HCT116 (cell line): ENCODE results near the gene CXCR2. TPM values are rescaled to one million over a fixed set of nuclear protein-coding genes. Genes with fewer than 3 reads are reported as not detected.

Experiments used
- ATAC-seq: fragments of 200-7000 bp; cut with Tn5 transposase; 2 replicates; pipeline ENCODE4 v1.9.1; 2020; ENCODE audit warnings: mild to moderate bottlenecking, moderate library complexity
- BruUV-seq: library from RNA; stranded (reverse); fragments of 400-500 nt; replicated peaks from 2 replicates; lab custom pipeline; 2021; lab: Mats Ljungman, UMichigan
- CTCF ChIA-PET: fragments of 300-600 bp; sonication (Branson Sonifier 250); formaldehyde crosslinking; loops from one replicate; lab custom pipeline; 2021; ENCODE audit warnings: antibody characterized with exemption; lab: Charles Lee
- POLR2A ChIA-PET: fragments of 300-600, 350-600 bp; sonication (Branson Sonifier 250); formaldehyde crosslinking; loops from one replicate; lab custom pipeline; 2021; ENCODE audit warnings: antibody characterized with exemption; lab: Charles Lee
- RAD21 ChIA-PET, 2 experiments: fragments of 300-600 bp; sonication (Branson Sonifier 250); formaldehyde crosslinking; loops; one replicate each; lab custom pipeline; 2023; ENCODE audit warnings: low total read pairs in 2 of 2; ENCODE audit not compliant: uncharacterized antibody in 2 of 2, unreplicated experiment in 2 of 2, low non-redundant PET in 1 of 2; lab: Charles Lee
- DNase-seq: peaks from one replicate; pipeline ENCODE4 v3.0.0-alpha.2; 2010; ENCODE audit warnings: low read depth, low spot score
- H2AFZ ChIP-seq: fragments of 200-600 bp; shearing (Covaris generic), sonication (generic); 2 replicates; pipeline ENCODE4 v1.6.1; 2017; ENCODE audit warnings: low read depth, mixed run types, mixed read lengths, antibody characterized with exemption, low read length; ENCODE audit not compliant: poor library complexity, severe bottlenecking
- H3K27ac ChIP-seq: 2 replicates; pipeline ENCODE4 v1.5.1; 2012; ENCODE audit warnings: low read depth, low read length
- H3K27me3 ChIP-seq: fragments of 200-600 bp; sonication (generic); 2 replicates; pipeline ENCODE4 v1.6.1; 2016; ENCODE audit warnings: mixed run types, low read length, mixed read lengths; ENCODE audit not compliant: insufficient read depth
- H3K36me3 ChIP-seq, 2 experiments: fragments of 200-500 bp in 1 of 2; fragments of 200-600 bp in 1 of 2; sonication (Bioruptor generic) in 1 of 2; sonication (generic) in 1 of 2; 2 replicates each; pipeline versions ENCODE4 v1.5.1 to v1.6.1; 2014 to 2016; ENCODE audit warnings: low read length in 2 of 2, inconsistent platforms in 1 of 2, mixed read lengths in 1 of 2, mixed run types in 1 of 2; ENCODE audit not compliant: insufficient read depth in 2 of 2, control insufficient read depth in 1 of 2
- H3K4me1 ChIP-seq, 2 experiments: fragments of 200-600 bp in 1 of 2; sonication (generic) in 1 of 2; 2 replicates each; pipeline versions ENCODE4 v1.5.1 to v1.6.1; 2012 to 2017; ENCODE audit warnings: low read length in 2 of 2, inconsistent platforms in 1 of 2, mild to moderate bottlenecking in 1 of 2, mixed read lengths in 1 of 2, mixed run types in 1 of 2, moderate library complexity in 1 of 2; ENCODE audit not compliant: insufficient read depth in 2 of 2, control insufficient read depth in 1 of 2
- H3K4me2 ChIP-seq: fragments of 200-600 bp; sonication (generic); 2 replicates; pipeline ENCODE4 v1.6.1; 2017; ENCODE audit warnings: mixed run types, low read length, mixed read lengths
- H3K4me3 ChIP-seq, 2 experiments: fragments of 200-600 bp in 1 of 2; sonication (generic) in 1 of 2; replicated peaks in 1 of 2; 2 replicates each; pipeline ENCODE4 v1.5.1; 2011 to 2016; ENCODE audit warnings: low read length in 2 of 2, control low read depth in 1 of 2, low read depth in 1 of 2, mild to moderate bottlenecking in 1 of 2, mixed read lengths in 1 of 2, mixed run types in 1 of 2
- H3K79me2 ChIP-seq: fragments of 200-600 bp; sonication (generic); 2 replicates; pipeline ENCODE4 v1.6.1; 2017; ENCODE audit warnings: mild to moderate bottlenecking, mixed run types, low read length, moderate library complexity, mixed read lengths; ENCODE audit not compliant: insufficient read depth
- H3K9ac ChIP-seq: fragments of 200-600 bp; sonication (generic); 2 replicates; pipeline ENCODE4 v1.6.1; 2016; ENCODE audit warnings: low read length, mixed read lengths
- H3K9me2 ChIP-seq: fragments of 200-600 bp; sonication (generic), shearing (Covaris generic); 2 replicates; pipeline ENCODE4 v1.6.1; 2017; ENCODE audit warnings: mixed run types, mild to moderate bottlenecking, moderate library complexity; ENCODE audit not compliant: insufficient read depth
- H3K9me3 ChIP-seq, 2 experiments: fragments of 200-500 bp in 1 of 2; fragments of 200-600 bp in 1 of 2; sonication (Bioruptor generic) in 1 of 2; sonication (generic) in 1 of 2; 2 replicates each; pipeline ENCODE4 v1.6.1; 2014 to 2017; ENCODE audit warnings: low read length in 2 of 2, mixed read lengths in 2 of 2, inconsistent platforms in 1 of 2, low read depth in 1 of 2, mild to moderate bottlenecking in 1 of 2, mixed run types in 1 of 2, moderate library complexity in 1 of 2; ENCODE audit not compliant: control insufficient read depth in 1 of 2, insufficient read depth in 1 of 2
- H4K20me1 ChIP-seq: fragments of 200-600 bp; sonication (generic), shearing (Covaris generic); 2 replicates; pipeline ENCODE4 v1.6.1; 2017; ENCODE audit warnings: mixed run types, mild to moderate bottlenecking, moderate library complexity; ENCODE audit not compliant: insufficient read depth
- CEBPB ChIP-seq: IDR thresholded peaks from 2 replicates; pipeline ENCODE4 v1.6.1; 2012; ENCODE audit warnings: low read depth
- ELF1 ChIP-seq: IDR thresholded peaks from 2 replicates; pipeline ENCODE4 v1.6.1; 2012; ENCODE audit warnings: low read depth, borderline replicate concordance
- EZH2 ChIP-seq: fragments of 200-600 bp; sonication (generic); IDR thresholded peaks from 2 replicates; pipeline ENCODE4 v1.6.1; 2017; ENCODE audit warnings: antibody characterized with exemption, mixed run types
- FOSL1 ChIP-seq: IDR thresholded peaks from 2 replicates; pipeline ENCODE4 v1.6.1; 2012; ENCODE audit warnings: low read depth
- SIN3A ChIP-seq: IDR thresholded peaks from 2 replicates; pipeline ENCODE4 v1.6.1; 2012; ENCODE audit warnings: low read depth
- SP1 ChIP-seq: IDR thresholded peaks from 2 replicates; pipeline ENCODE4 v1.6.1; 2012; ENCODE audit warnings: low read depth
- SRF ChIP-seq: IDR thresholded peaks from 2 replicates; pipeline ENCODE4 v1.6.1; 2012; ENCODE audit warnings: low read depth
- TCF7L2 ChIP-seq: IDR thresholded peaks from 2 replicates; pipeline ENCODE4 v1.7.0; 2011; ENCODE audit warnings: borderline replicate concordance, inconsistent platforms; ENCODE audit not compliant: insufficient read depth, insufficient read length; ENCODE audit errors: extremely low read depth
- intact Hi-C: fragments of 100-400 bp; cut with micrococcal nuclease; formaldehyde crosslinking; loops from 2 replicates; pipeline ENCODE4 v1.10.0; 2022
- total RNA-seq: library from RNA; stranded (reverse); gene quantifications from one replicate; pipeline ENCODE4 v1.2.1, GENCODE V29; 2021; ENCODE audit not compliant: unreplicated experiment

CXCR2 gene
- total RNA-seq, 1 experiment from 2014 or later = 0.15 TPM

DNA sequence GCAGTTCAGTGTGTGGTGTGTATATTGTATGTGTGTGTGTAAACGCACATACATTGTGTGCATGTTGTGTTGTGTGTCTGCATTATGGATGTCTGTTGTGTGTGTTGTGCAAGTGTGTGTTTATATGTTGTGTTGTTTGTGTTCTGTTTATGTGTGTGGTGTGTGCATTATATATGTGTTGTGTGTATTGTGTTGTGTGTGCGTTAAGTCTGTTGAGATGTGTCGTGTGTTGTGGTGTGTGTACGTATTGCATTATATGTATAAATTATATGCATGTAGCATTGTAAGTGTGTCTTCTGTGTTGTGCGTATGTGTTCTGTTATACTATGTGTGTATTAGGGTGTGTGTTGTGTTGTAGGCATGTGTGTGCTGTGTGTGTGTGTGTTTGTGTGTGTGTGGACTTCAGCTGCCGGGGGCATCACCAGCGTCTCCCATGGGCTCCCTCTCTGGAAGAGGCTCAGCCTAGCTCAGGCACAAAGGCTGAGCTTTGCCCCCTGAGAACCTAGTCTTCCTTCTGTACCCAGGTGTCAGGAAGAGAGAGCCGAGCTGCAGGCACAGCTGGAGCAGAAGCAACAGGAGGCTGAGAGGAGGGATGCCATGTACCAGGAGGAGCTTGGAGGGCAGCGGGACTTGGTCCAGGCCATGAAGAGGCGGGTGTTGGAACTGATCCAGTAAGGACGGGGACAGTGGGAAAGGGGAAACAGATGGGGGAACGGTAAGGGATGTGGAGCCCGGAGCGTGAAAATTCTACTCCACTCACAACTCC, 43.1 kb upstream of the CXCR2 start:
- ATAC-seq (no peak), DNase-seq (no peak)
- no peaks in the 10 kb centered on the region for H3K27me3 ChIP-seq
- no peak overlapping the region for H2AFZ ChIP-seq
- intact Hi-C loops = no loop called here
- POLR2A ChIA-PET = no interaction called here
- no peak for TF ChIP-seq TCF7L2
- H3K9me2 ChIP-seq = no peaks in the 10 kb centered on the region
- no peaks in the 10 kb centered on the region for H3K79me2 ChIP-seq
- H3K36me3 ChIP-seq = no peaks in the 10 kb centered on the region
- no TSS peak for BruUV-seq
- H3K4me2 ChIP-seq = no peak overlapping the region
- H3K4me3 ChIP-seq = no peak overlapping the region
- no peak overlapping the region for H3K27ac ChIP-seq
- CTCF ChIA-PET = interaction anchor here (1.4 to 1.5 kb wide), 2 partner anchors 9 to 14 kb away, joined by 3 to 5 read pairs; partner anchors contain the start of gene RUFY4
- H3K9me3 ChIP-seq = no peaks in the 10 kb centered on the region
- H3K9ac ChIP-seq = no peak overlapping the region
- no peaks in the 10 kb centered on the region for H3K4me1 ChIP-seq
- H4K20me1 ChIP-seq = no peaks in the 10 kb centered on the region
- RAD21 ChIA-PET = no interaction called here

DNA sequence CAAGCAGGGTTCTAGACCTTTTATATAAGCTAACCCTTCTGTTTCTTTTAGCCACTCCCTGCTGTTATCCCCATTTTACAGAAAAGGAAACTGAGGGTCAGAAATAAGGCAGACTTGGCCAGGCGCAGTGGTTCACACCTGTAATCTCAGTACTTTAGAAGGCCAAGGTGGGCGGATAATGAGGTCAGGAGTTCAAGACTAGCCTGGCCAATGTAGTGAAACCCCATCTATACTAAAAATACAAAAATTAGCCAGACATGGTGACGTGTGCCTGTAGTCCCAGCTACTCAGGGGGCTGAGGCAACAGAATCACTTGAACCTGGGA, 42.5 kb upstream of the CXCR2 start:
- no peaks in the 10 kb centered on the region for H3K27me3 ChIP-seq
- intact Hi-C loops = no loop called here
- TF ChIP-seq TCF7L2 (no peak), FOSL1 (no peak), SP1 (no peak), ELF1 (no peak), CEBPB (no peak), SIN3A (no peak), EZH2 (no peak), SRF (no peak)
- TF ChIP-seq, all 23 proteins: peak for 0
- H3K36me3 ChIP-seq = no peaks in the 10 kb centered on the region
- H3K79me2 ChIP-seq = no peaks in the 10 kb centered on the region
- no peak overlapping the region for H3K4me3 ChIP-seq
- ChIA-PET RAD21 (no interaction called here), CTCF (interaction anchor here (1.4 kb wide), 1 partner anchor 9 kb away, joined by 3 read pairs; no protein-coding TSS in a partner anchor), POLR2A (no interaction called here)
- no peak for ATAC-seq
- H3K4me2 ChIP-seq = no peak overlapping the region
- no peak for DNase-seq
- H2AFZ ChIP-seq = no peak overlapping the region
- H3K4me1 ChIP-seq = no peaks in the 10 kb centered on the region
- H3K9ac ChIP-seq = no peak overlapping the region
- no TSS peak for BruUV-seq
- no peaks in the 10 kb centered on the region for H3K9me2 ChIP-seq
- H4K20me1 ChIP-seq = no peaks in the 10 kb centered on the region
- H3K27ac ChIP-seq = no peak overlapping the region
- H3K9me3 ChIP-seq = no peaks in the 10 kb centered on the region
